ENCODE results near the gene CPNE8.
A peak's percentile ranks its signal among the peaks of the same experiment; 100 is the strongest.

Gene CPNE8

DNA sequence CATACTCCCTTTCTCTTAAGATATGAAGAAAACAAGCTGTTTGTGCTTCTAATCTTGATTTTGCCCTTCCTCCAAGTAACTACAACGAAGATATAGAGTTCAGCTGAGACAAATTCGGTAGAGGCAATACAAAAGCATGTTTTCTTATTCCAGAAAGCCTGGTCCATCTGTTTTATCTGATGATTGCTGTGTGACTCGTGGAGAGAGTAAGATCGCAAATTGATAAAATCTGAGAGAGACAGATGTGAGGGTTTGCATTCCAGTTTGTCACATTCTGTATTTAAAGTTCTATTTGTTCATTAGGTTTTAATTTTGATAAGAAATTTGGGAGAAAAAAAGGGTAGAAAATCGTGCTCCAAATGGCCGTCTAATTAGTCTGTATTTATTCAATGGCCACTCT lies 192.1 kb downstream of the CPNE8 start:
- no peak for DNase-seq

DNA sequence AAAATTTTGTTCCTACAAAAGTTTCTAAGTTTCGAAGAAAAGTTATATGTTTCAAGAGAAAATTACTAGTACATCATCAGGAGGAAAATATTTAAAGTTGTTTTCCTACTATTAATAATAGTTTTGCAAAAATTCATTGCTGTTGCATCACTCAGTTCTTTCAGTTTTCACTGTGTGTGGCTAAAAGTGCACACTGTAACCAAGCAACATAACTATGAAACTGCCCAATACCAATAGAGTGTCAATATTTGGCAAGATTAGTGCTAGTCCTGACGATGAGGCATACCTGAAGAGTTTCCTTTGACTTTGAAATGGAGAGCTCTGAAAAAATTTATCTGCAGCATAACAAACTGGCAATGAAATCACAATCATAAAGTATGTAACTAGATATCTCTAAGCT lies 194.3 kb downstream of the CPNE8 start:
- DNase-seq = no peak

DNA sequence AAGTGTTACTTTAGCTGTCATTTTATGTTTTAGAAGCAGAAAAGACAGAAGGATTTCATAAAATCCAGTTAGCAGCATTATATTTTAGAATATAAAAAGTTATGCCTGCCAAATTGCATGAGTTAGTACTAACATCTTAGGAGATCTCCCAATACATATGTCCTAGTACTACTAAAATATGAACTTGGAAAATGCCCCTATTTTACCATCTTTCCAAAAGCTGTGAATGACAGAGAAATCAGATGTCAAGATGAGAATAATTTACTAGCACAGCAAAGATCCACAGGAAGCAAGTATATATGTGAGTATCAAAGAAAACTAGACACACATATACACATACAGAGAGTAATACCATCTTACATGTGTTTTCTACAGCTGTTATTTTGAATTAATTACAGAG lies 196.9 kb downstream of the CPNE8 start:
- DNase-seq = no peak

DNA sequence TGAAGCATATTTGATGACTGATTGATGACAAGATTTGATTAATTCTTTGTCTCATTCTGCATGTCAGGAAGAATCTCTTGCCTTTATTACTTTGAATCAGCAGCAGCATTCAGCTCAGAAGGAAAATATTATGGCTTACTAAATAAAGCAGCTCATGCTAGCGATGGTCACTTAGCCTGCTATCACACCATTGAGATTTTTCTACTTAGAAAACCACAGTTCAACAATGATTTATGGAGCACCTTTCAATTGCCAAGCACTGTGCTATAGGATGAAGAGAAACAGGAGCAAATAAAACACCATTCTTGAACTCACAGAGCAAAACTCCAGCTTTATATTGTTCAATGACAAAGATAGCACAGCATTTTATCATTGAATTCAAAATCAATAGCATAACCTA lies 197.7 kb downstream of the CPNE8 start:
- no peak for DNase-seq

DNA sequence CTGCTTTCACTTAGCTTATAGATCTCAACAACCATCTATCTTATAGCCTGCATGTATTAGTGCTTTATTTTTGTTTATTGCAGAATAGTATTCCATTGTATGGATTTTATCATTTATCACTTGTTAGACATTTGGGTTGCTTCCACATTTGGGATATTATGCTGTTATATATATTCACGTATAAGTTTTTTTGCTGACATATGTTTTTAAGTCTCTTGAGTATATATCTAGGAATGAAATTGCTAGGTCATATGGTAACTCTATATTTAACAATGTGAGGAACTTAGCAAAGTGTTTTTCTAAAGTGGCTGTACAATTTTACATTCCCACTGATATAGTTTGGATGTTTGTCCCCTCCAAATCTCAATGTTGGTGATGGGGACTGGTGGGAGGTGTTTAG lies 208.1 kb downstream of the CPNE8 start:
- DNase-seq = no peak

DNA sequence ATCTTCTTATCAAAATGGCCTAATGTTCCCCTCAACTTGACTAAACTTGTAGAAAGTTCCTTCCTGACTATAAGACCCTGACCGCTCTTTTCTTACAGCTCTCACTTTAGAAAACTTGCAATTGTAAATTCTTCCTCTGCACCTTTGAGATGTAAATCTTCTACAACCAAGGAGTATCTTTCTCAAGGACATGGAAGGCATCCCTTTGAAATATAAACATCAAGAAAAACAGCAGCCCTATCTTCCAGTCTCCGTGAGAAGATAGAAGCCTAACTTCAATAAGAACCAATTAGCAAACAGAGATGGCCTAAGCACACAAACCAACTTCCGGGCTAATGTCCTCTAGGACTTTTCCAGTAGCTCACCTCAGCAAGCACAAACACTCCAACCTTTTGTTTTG lies 210.3 kb downstream of the CPNE8 start:
- DNase-seq = no peak

DNA sequence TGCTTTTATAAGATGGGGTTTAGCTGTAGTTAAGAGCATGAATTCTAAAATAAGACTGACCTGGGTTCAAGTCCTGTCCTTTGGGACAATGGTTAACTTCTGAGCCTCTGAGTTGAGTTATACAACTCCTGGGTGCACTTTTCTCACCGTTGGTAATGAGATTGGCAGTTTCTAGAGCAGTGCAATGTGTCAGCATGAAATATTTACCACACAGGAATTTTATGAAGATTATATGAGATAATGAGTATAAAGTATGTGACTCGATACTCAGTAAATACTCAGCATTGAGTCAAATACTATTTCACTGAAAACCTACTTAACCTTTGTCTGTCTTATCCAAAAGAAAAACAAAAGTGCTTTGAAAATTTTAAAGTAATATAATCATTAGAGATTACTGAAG lies 214.2 kb downstream of the CPNE8 start:
- no peak for DNase-seq

DNA sequence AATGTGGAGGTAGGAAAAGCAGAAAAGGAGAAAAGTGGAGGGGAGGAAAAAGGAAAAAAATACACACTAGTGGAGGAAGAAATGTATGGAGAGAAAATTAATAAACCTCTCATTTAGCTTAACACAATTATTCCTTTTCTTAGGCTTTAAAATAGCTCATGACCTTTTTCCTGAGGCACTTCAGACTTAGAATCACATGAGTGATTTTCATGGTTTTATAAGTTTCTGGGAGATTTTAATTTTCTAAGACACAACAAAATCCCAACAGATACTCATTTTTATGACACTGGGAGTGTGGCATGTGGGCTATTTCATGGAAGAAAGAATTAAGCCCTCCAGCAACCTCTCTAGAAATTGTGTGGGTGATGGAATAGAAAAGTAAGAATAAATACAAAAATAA lies 214.7 kb downstream of the CPNE8 start:
- no peak for DNase-seq

DNA sequence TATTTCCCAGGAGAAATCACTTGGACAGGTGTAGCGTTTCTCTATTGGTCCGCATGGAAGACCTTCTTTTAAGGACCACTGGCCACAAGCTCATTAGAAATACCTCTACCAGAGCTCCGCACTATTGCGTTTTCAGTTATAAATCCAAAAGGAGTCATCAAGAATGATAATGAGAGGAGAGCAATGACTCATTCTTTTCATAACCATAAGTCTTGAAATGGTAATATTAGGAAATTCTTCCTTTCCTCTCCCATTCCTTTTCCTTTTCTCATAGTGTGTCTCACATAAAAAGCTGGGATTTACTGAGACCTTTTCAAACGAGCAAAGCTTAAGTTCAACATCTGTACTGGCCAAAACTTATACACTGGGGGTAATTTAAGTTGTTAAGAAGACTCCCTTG lies 215.7 kb downstream of the CPNE8 start:
- no peak for DNase-seq

DNA sequence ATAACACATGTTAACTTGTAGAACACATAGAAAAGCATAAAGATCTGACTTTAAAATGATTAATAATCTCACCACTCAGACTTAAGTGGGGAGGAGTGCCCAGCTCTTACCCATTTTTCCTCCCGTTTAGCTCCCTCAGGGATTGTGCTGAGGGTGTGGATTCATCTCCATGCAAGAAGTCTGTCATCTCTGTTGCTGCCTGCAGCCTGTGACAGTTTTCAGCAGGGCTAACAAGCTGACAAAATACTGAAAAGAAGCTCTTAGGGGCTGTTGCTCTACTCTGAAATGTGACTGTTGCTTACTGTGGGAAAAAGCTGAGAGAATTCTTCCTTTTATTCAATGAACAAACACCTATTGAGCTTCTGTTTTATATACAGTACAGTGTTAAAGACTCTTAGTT lies 216.2 kb downstream of the CPNE8 start:
- DNase-seq = no peak

DNA sequence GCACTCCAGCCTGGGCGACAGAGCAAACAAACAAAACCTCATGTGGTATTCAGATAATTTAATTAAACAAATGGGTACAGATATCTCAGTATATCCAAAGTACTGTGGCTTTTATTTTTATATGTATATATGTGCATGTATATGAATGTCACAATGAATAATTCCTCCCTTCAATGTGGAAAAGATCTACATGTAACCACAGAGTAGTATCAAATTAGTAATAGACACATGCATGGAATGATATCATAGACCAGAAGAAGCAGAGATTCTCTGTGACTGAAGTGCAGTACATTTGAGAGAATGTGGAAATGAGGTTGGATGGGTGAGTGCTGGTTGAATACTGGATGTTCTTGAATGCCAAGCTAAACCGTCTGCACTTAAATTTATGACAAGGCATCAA lies 222.9 kb downstream of the CPNE8 start:
- DNase-seq = no peak

DNA sequence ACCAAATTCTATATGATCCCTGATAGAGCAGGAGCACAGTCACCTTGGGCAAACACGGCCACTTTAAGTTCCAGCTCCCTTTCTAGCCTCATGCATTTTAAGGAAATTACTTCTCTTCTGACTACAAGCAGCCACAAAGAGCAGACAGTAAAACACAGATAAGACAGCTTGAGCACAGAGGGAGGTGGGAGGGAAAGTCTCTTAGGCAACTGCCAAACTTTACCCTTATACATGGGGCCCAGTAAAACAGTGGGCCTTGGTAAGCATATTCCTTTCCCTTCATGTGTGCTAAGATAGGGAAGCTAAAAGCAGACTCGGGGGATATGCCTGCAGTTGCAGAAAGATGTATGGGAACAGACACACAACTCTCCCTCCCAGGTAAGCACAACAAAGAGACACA lies 235.9 kb downstream of the CPNE8 start:
- peak in 1 of 2 donors; percentile 69 for DNase-seq

DNA sequence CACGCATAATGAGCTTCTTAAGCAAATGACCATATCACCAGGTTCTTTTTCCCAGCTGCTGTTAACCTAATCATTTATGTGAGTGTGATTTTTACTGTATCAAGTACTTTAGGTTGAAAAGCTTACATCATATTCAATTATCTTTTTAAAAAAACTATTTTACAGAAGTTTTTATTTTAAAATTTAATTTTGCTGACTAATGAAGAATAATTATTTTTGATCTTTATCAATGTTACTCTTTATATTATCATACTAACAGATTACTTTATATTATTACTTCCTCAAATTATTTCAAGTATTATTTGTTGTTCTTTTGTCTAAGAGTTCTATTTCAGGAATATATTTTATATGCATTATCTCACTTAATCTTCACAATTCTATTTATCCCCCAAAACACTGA lies 236.3 kb downstream of the CPNE8 start:
- no peak for DNase-seq

DNA sequence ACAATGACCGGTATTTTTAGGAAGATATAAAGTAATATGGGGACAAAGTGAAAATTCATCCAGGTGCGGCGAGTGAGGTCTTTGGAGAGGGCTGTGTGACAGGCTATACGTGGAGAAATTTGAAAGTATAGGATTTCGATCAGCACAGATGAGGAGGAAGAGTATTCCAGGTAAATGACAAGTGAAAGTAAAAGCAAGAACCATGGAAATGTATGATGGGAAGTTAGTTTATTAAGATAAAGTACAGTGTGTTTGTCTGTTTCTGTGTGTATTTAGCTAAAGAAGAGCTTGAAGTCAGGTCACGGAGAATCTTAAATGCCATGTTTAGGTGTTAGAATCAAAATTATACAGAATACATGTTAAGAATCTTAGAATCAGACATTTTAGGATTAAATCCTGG lies 239.0 kb downstream of the CPNE8 start:
- no peak for DNase-seq

DNA sequence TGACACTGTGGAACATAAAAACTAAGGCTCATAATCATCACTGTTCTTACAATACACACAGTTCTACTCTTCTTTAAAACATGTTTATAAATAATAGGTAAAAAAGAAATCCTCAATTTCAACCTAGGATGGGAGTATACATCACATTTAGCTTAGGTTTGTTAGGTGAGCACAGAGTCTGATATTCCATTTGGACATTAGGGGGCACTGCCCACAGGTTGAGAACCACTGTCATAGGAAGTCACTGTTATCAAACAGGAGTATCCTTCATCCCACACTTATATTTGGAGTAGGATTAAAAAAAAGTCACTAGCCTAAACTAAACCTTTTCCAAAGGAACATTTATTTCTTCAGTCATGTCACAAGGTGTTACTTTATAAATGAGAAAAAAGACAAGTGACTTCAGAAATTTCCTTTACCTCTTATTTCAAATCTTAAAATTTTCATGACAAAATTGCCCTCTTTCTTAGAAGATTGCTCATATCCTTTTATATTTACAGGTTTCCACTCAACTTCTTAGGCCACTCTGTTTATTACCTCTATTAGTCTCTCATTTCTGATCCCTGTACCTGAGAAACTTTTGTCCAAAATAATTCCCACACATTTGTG lies 240.6 kb downstream of the CPNE8 start:
- no peak for DNase-seq

DNA sequence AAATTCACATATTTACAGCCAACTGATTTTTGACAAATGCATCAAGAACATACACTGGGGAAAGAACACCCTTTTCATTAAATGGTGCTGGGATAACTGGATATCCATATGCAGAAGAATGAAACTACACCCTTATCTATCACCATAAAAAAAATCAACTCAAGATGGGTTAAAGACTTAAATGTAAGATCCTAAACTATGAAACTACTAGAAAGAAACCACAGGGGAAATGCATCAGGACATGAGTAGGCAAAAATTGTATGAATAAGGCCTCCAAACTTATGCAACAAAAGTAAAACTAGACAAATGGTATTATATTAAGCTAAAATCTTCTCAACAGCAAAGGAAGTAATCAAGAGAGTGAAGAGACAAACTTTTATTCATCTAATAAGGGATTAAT lies 242.6 kb downstream of the CPNE8 start:
- peak in 1 of 2 donors; percentile 64 for DNase-seq

DNA sequence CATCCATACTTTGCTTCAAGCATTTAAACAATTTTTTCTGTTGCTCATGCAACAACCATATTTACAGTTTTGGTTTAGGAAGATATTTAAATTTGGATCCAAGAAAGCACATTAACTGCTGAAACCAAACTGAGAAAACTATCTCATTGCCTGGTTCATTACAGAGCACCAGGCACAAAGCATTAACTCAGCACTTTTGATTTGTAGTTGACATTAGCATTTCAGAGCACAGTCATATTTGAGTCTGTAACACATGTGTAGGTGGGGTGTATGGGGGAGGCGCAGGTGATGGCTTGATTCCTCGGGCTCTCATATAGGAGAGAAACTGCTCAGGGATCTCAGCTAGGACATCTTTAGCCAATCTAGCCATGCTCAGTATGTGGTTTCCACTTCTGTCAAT lies 251.7 kb downstream of the CPNE8 start:
- no peak for DNase-seq

DNA sequence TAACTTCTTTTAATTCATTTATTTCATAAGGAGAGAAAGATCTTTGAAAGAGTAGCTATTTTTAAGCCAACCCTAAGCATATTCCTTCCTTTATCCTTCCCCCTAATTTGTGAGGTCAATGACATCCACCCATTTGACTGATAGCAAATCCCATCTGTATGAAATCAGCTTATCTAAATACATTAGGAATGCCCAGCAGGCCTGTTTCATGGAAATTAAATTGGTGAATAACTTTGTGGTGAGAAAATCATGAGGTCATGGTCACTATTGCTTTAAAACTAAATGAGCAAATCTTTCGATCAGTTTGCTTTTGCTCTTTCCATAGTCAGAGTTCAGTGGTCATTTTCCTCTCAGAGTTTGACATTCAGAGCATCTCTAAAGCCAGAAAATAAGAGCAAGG lies 256.6 kb downstream of the CPNE8 start:
- DNase-seq = no peak

DNA sequence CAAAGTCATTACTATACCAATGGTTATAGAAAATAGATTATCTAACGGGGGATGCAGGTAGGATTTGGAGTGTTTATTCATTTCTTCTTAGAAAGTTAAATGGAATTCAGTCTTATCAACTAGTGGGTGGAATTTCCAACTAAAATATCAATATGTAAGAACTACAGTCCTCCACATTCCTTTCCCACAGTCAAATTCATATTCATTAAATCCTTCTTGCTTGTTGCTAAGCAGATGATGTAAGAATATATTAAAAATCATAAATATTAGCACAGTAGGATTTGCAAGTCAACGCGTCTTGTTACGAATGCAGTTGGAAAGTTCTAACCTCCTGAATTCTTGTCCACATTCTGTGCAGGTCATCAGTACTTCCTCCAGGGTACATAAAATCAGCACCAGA lies 259.2 kb downstream of the CPNE8 start:
- no peak for DNase-seq

DNA sequence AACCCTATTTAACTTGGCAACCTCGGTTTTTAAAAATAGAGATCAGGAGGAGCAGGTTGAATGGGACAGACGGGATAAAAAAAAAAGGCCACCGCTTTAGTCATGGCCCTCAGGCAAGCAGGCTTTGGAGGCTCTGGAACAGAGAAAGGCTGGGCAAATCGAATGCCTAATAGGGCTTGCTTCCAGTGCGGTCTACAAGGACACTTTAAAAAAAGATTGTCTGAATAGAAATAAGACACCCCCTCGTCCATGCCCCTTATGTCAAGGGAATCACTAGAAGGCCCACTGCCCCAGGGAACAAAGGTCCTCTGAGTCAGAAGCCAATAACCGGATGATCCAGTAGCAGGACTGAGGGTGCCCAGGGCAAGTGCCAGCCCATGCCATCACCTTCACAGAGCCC lies 265.8 kb downstream of the CPNE8 start:
- DNase-seq = no peak

DNA sequence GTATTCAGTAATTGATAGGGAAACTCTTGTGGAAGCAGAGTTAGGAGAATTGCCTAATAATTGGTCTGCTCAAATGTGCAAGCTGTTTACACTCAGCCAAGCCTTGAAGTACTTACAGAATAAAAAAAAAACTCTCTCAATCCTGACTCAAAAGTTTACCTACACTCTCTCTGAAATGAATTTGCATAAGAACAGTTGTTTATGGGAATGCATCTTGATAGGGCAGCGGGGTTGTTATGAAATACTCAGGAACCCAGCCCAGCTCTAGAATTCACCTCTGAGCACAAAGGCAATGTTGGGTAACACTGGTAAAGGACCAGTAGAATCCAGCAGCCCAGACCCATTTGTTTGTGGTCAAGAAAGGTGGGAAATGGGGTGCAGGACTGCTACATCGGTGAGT lies 267.0 kb downstream of the CPNE8 start:
- DNase-seq = no peak

DNA sequence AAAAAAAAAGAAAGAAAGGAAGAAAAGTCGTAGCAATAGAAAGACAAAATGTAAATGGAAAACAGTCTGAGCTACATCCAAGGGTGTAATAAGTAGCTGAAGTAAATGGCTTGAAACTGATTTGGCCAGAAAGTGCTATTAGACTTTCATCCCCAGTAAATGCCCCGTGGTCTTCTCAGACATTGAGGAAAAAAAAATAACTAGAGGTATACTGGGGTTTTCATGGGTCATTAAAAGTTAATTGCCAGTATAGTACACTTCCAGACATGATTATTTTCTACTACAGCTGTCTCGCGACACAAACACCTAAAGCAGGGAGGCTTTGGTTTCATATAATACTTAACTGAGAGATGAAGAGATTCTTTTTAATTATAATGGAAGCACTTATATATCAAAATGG lies 271.9 kb downstream of the CPNE8 start:
- DNase-seq = no peak

DNA sequence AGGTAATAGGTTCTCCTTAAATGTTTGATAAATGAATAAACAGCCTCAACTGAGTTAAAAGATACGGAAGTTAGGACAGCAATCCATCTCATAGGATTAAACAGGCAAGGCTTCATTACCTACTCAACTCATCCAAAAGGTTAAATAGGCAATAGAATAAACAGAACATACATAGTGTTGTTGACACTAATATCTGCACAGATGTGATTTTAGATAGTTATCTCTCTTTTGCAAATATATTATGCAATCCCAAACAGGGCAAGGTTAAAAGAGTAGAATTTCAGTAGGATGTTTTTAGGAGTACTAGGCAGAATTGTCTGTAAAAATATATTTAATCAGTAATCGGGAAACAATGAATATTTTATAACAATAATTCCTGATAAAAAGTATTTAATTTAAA lies 276.3 kb downstream of the CPNE8 start:
- DNase-seq = no peak

DNA sequence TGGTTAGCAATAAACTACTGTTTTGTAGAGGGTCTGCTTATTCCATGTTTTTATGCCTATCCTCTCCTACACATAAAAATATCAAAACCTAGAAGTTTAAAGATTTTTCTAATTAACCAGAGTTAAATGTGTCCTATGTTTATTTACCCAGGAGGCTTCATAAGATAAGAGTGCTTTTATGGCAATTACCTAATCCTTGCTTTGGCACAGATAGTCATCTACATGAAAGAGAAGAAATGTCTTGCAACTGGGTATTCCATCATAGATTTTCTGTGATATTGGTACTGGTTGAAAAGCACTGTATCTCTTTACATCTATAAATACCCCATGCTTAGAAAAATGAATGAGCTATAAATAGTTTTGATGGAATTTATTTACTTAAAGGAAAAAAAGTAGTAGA lies 277.1 kb downstream of the CPNE8 start:
- no peak for DNase-seq

DNA sequence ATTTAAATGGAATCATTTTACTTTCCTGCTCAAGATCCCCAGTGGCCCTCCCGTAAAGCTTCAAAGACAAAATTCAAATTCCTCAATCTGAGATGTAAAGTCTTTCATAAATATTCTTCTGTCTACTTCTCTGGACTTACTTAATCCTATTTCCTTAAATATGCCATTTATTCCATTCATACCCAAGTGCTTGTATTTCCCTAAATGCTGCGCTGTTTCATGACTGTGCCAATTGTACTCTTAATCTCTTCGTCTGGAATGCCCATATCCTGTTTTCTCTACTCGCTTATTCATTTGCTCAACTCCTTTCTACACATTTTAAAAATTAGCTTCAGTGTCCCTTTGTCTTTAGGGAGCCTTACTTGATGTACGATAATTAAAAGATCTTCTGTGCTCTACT lies 280.1 kb downstream of the CPNE8 start:
- no peak for DNase-seq

DNA sequence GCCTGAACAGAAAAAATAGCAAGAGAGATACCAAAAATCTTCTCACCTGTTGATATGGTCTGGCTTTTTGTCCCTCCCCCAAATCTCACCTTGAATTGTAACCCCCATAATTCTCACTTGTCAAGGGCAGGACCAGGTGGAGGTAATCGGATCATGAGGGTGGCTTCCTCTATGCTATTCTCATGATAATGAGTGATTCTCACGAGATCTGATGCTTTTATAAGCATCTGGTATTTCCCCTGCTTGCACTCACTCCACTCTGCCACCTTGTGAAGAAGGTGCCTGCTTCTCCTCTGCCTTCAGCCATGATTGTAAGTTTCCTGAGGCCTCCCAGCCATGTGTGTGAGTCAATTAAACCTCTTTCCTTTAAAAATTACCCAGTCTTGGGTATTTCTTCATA lies 291.2 kb downstream of the CPNE8 start:
- no peak for DNase-seq

Measured in bone marrow (tissue), 2 donors.